ENCODE data around the gene PRUNE2. TPM values are rescaled to one million over a fixed set of nuclear protein-coding genes. Genes with fewer than 3 reads are reported as not detected.

Gene PRUNE2
- total RNA-seq, 6 experiments from 2014 or later = 1.4 to 3.3 (median 2.1) TPM

- Histone ChIP-seq H3K9me3 (no peaks in the 10 kb centered on the region), H3K36me3 (no peaks in the 10 kb centered on the region), H3K27me3 (no peaks in the 10 kb centered on the region), H3K27ac (no peak within 1 kb of the TSS), H3K4me3 (no peak within 1 kb of the TSS), H3K4me1 (no peaks in the 10 kb centered on the region)
- 85% methylated on average over 4 of the region's 4 CpGs for WGBS (ENCODE audit: insufficient coverage, low coverage, low lambda C conversion rate, missing lambda C conversion rate)
- ATAC-seq (no peak), DNase-seq (no peak)
- intact Hi-C loops (cut with DNase I) = no loop called here
- TF ChIP-seq POLR2A (IDR thresholded peaks at IDR 0.05) (no peak), CTCF (IDR thresholded peaks at IDR 0.05) (no peak)
Observed at GRCh38 chr9:76764138-76764537, 141.8 kb downstream of the PRUNE2 start, which contains the start of gene PCA3. PCA3 (plus strand) TSS chr9:76764438.

- Histone ChIP-seq H3K27ac (no peak overlapping the region), H3K27me3 (no peaks in the 10 kb centered on the region), H3K36me3 (no peaks in the 10 kb centered on the region), H3K9me3 (no peaks in the 10 kb centered on the region), H3K4me1 (no peaks in the 10 kb centered on the region), H3K4me3 (no peak overlapping the region)
- ATAC-seq = peak in 1 of 4 donors; percentile 29
- no peak for TF ChIP-seq POLR2A (IDR thresholded peaks at IDR 0.05)
- peak in 3 of 4 donors; percentile 29 to 43 (median 38) for TF ChIP-seq CTCF (IDR thresholded peaks at IDR 0.05)
- WGBS (ENCODE audit: insufficient coverage, low coverage, low lambda C conversion rate, missing lambda C conversion rate) = 4% methylated on average over 1 of the region's 1 CpG
- no peak for DNase-seq
- intact Hi-C loops (cut with DNase I) = no loop called here
Observed at GRCh38 chr9:76761448-76761847, 144.5 kb downstream of the PRUNE2 start.

- DNase-seq = no peak
- WGBS (ENCODE audit: insufficient coverage, low coverage, low lambda C conversion rate, missing lambda C conversion rate) = 20% methylated on average over 1 of the region's 6 CpGs
- no peak overlapping the region for H3K27ac ChIP-seq
Observed at GRCh38 chr9:76759732-76760131, 146.2 kb downstream of the PRUNE2 start.

GRCh38 chr9:76758476-76758875 lies 147.4 kb downstream of the PRUNE2 start:
- no peaks in the 10 kb centered on the region for H3K4me1 ChIP-seq
- H3K27ac ChIP-seq = no peak overlapping the region
- intact Hi-C loops (cut with DNase I) = no loop called here
- DNase-seq = no peak
- no peak for TF ChIP-seq POLR2A (IDR thresholded peaks at IDR 0.05)
- TF ChIP-seq CTCF (IDR thresholded peaks at IDR 0.05) = no peak
- H3K27me3 ChIP-seq = no peaks in the 10 kb centered on the region
- H3K36me3 ChIP-seq = no peaks in the 10 kb centered on the region
- WGBS (ENCODE audit: insufficient coverage, low coverage, low lambda C conversion rate, missing lambda C conversion rate) = 36% methylated on average over 4 of the region's 4 CpGs
- no peak overlapping the region for H3K4me3 ChIP-seq
- ATAC-seq = no peak
- no peaks in the 10 kb centered on the region for H3K9me3 ChIP-seq

More at GRCh38 chr9:76759732-76760131, 146.2 kb downstream of the PRUNE2 start:
- Histone ChIP-seq H3K9me3 (no peaks in the 10 kb centered on the region), H3K4me3 (no peak overlapping the region), H3K36me3 (no peaks in the 10 kb centered on the region), H3K4me1 (no peaks in the 10 kb centered on the region), H3K27me3 (no peaks in the 10 kb centered on the region)
- intact Hi-C loops (cut with DNase I) = no loop called here
- no peak for ATAC-seq
- TF ChIP-seq POLR2A (IDR thresholded peaks at IDR 0.05) = no peak

- intact Hi-C loops (cut with DNase I) = no loop called here
- no peak overlapping the region for H3K27ac ChIP-seq
- H3K4me3 ChIP-seq = no peak overlapping the region
- no peaks in the 10 kb centered on the region for H3K4me1 ChIP-seq
- H3K36me3 ChIP-seq = no peaks in the 10 kb centered on the region
- ATAC-seq (no peak), DNase-seq (no peak)
- H3K9me3 ChIP-seq = no peaks in the 10 kb centered on the region
- 56% methylated on average over 3 of the region's 3 CpGs for WGBS (ENCODE audit: insufficient coverage, low coverage, low lambda C conversion rate, missing lambda C conversion rate)
- TF ChIP-seq CTCF (IDR thresholded peaks at IDR 0.05) (no peak), POLR2A (IDR thresholded peaks at IDR 0.05) (no peak)
- no peaks in the 10 kb centered on the region for H3K27me3 ChIP-seq
Observed at GRCh38 chr9:76756941-76757673, 148.8 kb downstream of the PRUNE2 start.
